Measurements from ENCODE around the gene RNF43.

The RNF43 gene

DNA sequence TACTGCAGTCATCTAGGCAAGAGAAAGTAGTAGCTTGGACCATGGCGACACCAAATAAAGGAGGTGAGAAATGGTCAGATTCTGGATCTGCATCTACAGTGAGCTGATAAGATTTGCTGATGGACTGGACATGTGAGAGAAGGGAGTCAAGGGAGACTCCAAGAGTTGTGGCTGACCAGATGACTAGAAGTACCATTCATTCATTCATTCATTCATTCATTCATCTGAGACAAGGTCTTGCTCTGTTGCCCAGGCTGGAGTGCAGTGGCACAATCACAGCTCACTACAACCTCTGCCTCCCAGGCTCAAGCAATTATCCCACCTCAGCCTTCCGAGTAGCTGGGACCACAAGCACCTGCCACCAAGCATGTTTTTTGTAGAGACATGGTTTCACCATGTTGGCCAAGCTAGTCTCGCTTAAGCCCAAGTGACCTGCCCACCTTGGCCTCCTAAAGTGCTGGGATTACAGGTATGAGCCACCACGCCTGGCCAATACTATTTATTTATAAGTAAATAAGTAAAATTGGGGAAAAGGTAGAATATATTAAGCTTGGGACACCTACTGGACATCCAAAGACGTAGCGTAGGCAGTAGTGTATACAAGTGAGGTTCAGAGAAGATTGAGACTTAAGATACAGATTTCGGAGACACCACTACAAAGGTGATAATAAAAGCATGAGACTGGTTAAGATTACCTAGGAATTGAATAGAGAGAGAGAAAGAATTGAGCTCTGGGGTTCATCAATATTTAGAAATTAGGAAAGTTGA lies 15.7 kb upstream of the RNF43 start:
- TF ChIP-seq, protein P1, sequence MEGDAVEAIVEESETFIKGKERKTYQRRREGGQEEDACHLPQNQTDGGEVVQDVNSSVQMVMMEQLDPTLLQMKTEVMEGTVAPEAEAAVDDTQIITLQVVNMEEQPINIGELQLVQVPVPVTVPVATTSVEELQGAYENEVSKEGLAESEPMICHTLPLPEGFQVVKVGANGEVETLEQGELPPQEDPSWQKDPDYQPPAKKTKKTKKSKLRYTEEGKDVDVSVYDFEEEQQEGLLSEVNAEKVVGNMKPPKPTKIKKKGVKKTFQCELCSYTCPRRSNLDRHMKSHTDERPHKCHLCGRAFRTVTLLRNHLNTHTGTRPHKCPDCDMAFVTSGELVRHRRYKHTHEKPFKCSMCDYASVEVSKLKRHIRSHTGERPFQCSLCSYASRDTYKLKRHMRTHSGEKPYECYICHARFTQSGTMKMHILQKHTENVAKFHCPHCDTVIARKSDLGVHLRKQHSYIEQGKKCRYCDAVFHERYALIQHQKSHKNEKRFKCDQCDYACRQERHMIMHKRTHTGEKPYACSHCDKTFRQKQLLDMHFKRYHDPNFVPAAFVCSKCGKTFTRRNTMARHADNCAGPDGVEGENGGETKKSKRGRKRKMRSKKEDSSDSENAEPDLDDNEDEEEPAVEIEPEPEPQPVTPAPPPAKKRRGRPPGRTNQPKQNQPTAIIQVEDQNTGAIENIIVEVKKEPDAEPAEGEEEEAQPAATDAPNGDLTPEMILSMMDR (IDR thresholded peaks at IDR 0.05; ENCODE audit: extremely low read depth, missing control alignments), result no peak
- DNase-seq (ENCODE audit: low spot score), result no peak

DNA sequence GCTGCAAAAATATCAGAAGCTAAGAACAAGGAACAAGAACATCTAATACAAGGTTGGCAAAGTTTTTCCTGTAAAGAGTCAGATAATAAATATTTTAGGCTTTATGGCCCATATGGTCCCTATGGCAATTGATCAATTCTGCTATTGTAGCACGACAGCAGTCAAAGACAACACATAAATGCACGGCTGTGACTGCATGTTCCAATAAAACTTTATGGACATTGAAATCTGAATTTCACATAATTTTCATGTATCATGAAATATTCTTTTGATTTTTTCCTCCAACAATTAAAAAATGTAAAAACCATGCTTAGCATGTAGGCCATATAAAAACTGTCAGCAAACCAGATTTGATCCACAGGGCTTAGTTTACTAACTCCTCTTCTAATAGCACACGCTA lies 10.5 kb upstream of the RNF43 start:
- TF ChIP-seq, protein P1 (IDR thresholded peaks at IDR 0.05; ENCODE audit: extremely low read depth, missing control alignments), result no peak
- DNase-seq (ENCODE audit: low spot score), result no peak

DNA sequence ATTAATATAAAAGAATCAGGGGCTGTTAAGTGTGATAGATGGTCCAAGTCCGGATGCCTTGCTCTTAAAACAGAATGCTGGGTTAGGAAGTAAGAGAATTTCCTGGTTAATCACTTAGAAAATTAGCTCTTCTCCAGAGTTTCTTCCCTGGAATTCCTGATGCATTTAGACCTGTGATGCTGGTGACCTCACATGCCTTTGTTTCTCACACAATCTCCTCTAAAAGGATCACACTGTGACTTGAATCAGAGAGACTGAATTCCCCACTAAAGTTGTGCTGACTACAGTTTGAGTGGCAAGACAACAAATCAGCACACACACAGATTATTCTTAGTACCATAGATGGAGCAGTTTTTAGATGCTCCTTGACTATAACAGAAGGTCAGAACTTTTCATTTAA lies 4.4 kb upstream of the RNF43 start:
- DNase-seq (ENCODE audit: low spot score), result no peak
- TF ChIP-seq, protein P1 (IDR thresholded peaks at IDR 0.05; ENCODE audit: extremely low read depth, missing control alignments), result no peak

DNA sequence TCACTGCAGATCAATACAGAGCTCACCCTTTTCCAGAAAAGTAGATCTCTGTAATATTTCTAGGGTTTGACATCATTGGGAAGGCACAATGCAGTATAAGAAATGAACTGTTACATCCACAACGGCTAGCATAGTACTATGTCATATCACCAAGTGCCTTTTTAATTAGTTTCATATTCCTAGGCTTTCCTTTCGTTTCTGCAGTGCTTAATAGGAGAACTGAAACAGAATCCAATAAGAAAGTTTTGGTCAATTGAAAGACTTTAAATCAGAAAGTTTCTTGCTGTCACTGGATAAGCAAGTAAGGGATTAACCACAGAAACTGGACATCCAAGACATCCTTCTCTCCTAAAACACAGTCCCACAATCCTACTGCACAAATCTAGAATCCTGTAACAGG lies 3.5 kb upstream of the RNF43 start:
- TF ChIP-seq, protein P1 (IDR thresholded peaks at IDR 0.05; ENCODE audit: extremely low read depth, missing control alignments), result no peak
- no peak for DNase-seq (ENCODE audit: low spot score)

DNA sequence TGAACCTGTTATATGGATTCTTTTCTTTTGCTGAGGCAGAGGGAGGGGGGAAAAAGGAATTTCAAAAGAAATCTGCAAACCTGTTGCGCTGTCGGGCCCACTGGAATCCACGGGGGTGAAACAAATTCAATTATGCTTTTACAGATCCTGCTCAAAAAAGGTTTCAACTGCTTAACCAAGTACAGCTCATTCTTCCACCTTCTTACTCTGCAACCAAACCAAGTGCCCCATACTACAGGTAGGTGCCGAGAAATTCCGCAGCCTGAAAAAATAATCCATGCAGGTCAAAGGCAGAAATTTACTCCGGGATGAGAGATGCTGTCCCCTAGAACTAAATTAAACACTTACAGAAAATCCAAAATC lies 416 bp downstream of the RNF43 start:
- DNase-seq (ENCODE audit: low spot score), result no peak
- TF ChIP-seq, protein P1 (IDR thresholded peaks at IDR 0.05; ENCODE audit: extremely low read depth, missing control alignments), result no peak

DNA sequence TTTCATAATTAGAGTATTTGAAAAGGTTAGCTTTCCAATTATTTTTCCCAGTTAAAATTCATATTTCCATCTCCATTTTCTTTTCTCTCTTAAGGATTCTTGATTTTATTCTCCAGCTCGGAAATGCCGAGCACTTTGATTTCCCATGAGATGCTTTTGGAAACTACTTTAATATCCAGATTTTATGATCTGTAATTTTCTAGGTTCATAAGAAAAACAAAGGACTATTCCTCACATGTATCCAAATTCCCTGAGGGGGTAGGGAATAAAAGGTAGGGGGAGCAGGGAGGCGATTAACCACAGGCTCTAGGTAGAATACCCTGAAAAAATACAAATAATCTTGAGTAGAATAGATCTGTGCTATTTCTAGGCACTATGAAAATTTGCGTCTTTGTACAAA lies 938 bp downstream of the RNF43 start:
- TF ChIP-seq, protein P1 (IDR thresholded peaks at IDR 0.05; ENCODE audit: extremely low read depth, missing control alignments), result no peak
- no peak for DNase-seq (ENCODE audit: low spot score)

DNA sequence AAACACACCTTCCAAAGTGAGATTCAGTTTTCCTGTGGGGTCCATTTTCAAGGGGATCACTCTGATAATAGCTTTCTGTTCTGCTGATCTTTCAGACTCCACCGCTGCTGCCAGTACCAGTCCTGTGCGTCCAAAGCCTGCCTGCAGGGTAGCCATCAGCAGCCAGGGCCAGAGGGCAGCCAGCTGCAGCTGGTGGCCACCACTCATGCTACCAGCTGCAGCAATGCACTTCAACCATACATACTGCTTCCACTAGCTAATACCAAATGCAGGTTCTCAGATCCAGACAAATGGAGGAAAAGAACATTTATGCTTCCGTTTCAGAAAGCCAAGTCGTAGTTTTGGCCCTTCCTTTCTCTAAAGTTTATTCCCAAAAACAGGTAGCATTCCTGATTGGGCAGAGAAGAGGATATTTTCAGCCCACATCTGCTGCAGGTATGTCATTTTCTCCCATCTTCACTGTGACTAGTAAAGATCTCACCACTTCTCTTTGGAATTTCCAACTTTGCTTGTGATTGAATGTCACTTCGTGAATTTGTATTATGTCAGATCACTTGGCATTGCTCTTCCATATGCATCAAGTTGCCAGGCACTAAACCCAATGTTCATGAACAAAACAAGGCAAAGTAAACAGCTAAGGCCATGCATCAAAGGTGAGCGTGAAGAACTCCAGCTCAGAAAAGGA lies 1.8 kb downstream of the RNF43 start:
- TF ChIP-seq, protein P1 (IDR thresholded peaks at IDR 0.05; ENCODE audit: extremely low read depth, missing control alignments), result no peak
- no peak for DNase-seq (ENCODE audit: low spot score)

All from GM20000 (cell line).